GM19035 (cell line): ENCODE measurements around the gene DCLK3.

ENCODE experiments used
- ATAC-seq: cut with Tn5 transposase; IDR thresholded peaks from one replicate; pipeline ENCODE4 v1.9.1; 2021; ENCODE audit not compliant: unreplicated experiment

DCLK3 gene

GRCh38 chr3:36763850-36764703 lies at the start of gene DCLK3:
Gene DCLK3, minus strand, starts transcription at chr3:36764553. Its CDS starts 290 bp downstream, at chr3:36764263.
- ATAC-seq, result no peak

GRCh38 chr3:36813305-36813704 lies 49.0 kb upstream of the DCLK3 start:
- no peak for ATAC-seq

- ATAC-seq, result no peak
Measured at GRCh38 chr3:36812240-36812639, 47.9 kb upstream of the DCLK3 start.

GRCh38 chr3:36811768-36812167 lies 47.4 kb upstream of the DCLK3 start:
- no peak for ATAC-seq

GRCh38 chr3:36804295-36805055 lies 40.1 kb upstream of the DCLK3 start:
- no peak for ATAC-seq

GRCh38 chr3:36803091-36803791 lies 38.9 kb upstream of the DCLK3 start:
- no peak for ATAC-seq

GRCh38 chr3:36800533-36801116 lies 36.3 kb upstream of the DCLK3 start:
- no peak for ATAC-seq

GRCh38 chr3:36796881-36797280 lies 32.5 kb upstream of the DCLK3 start:
- ATAC-seq, result no peak

GRCh38 chr3:36796161-36796560 lies 31.8 kb upstream of the DCLK3 start:
- no peak for ATAC-seq

GRCh38 chr3:36795622-36796021 lies 31.3 kb upstream of the DCLK3 start:
- no peak for ATAC-seq

GRCh38 chr3:36792342-36792741 lies 28.0 kb upstream of the DCLK3 start:
- peak; percentile 63 for ATAC-seq

GRCh38 chr3:36790765-36791164 lies 26.4 kb upstream of the DCLK3 start:
- ATAC-seq, result no peak

- ATAC-seq, result no peak
Measured at GRCh38 chr3:36786921-36787890, 22.9 kb upstream of the DCLK3 start.

GRCh38 chr3:36784138-36784635 lies 19.8 kb upstream of the DCLK3 start:
- ATAC-seq, result no peak

GRCh38 chr3:36777424-36778218 lies 13.3 kb upstream of the DCLK3 start:
- ATAC-seq, result no peak

GRCh38 chr3:36776436-36776835 lies 12.1 kb upstream of the DCLK3 start:
- ATAC-seq, result no peak

GRCh38 chr3:36774052-36774451 lies 9.7 kb upstream of the DCLK3 start:
- ATAC-seq, result no peak

- no peak for ATAC-seq
Measured at GRCh38 chr3:36771931-36772330, 7.6 kb upstream of the DCLK3 start.

- no peak for ATAC-seq
Measured at GRCh38 chr3:36769926-36770325, 5.6 kb upstream of the DCLK3 start.
